ENCODE results near the gene WDR20. TPM values are rescaled to one million over a fixed set of nuclear protein-coding genes. Genes with fewer than 3 reads are reported as not detected.

WDR20 gene
- total RNA-seq, 2 experiments from 2014 or later, result 40.1 to 41.2 TPM

- no peaks in the 10 kb centered on the region for H3K9me3 ChIP-seq (ENCODE audit: control insufficient read depth in 1 of 2, insufficient read depth in 1 of 2, low read length in 2 of 2)
- DNase-seq, result no peak
- no peak for ATAC-seq (ENCODE audit: poor library complexity)
- Mint-ChIP-seq H3K9me3 (no peaks in the 10 kb centered on the region), H3K4me3 (no peak overlapping the region), H3K27me3 (no peaks in the 10 kb centered on the region), H3K36me3 (ENCODE audit: low read depth) (peaks cover 23% of the 10 kb centered on the region), H3K27ac (no peak overlapping the region), H3K4me1 (ENCODE audit: low read depth) (no peaks in the 10 kb centered on the region)
- H3K27me3 ChIP-seq (ENCODE audit: control insufficient read depth in 1 of 2, insufficient read depth in 2 of 2, low read length in 2 of 2), result no peaks in the 10 kb centered on the region
- no peak overlapping the region for H3K4me3 ChIP-seq (ENCODE audit: low read length)
- TF ChIP-seq, protein P1, sequence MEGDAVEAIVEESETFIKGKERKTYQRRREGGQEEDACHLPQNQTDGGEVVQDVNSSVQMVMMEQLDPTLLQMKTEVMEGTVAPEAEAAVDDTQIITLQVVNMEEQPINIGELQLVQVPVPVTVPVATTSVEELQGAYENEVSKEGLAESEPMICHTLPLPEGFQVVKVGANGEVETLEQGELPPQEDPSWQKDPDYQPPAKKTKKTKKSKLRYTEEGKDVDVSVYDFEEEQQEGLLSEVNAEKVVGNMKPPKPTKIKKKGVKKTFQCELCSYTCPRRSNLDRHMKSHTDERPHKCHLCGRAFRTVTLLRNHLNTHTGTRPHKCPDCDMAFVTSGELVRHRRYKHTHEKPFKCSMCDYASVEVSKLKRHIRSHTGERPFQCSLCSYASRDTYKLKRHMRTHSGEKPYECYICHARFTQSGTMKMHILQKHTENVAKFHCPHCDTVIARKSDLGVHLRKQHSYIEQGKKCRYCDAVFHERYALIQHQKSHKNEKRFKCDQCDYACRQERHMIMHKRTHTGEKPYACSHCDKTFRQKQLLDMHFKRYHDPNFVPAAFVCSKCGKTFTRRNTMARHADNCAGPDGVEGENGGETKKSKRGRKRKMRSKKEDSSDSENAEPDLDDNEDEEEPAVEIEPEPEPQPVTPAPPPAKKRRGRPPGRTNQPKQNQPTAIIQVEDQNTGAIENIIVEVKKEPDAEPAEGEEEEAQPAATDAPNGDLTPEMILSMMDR (IDR thresholded peaks at IDR 0.05), result no peak
- no peak overlapping the region for H3K27ac ChIP-seq (ENCODE audit: low read depth in 1 of 2, low read length in 2 of 2)
- peaks cover 3% of the 10 kb centered on the region for H3K4me1 ChIP-seq (ENCODE audit: insufficient read depth, low read length)
- POLR2A ChIA-PET, result no interaction called here
- peaks cover 52% of the 10 kb centered on the region for H3K36me3 ChIP-seq (ENCODE audit: insufficient read depth, low read length)
- intact Hi-C loops (cut with DNase I, micrococcal nuclease), result no loop called here
- CTCF ChIA-PET, result no interaction called here
These were observed 73.8 kb downstream of the WDR20 start for GRCh38 chr14:102213470-102213869.

GRCh38 chr14:102213984-102214658 is 74.4 kb downstream of the WDR20 start:
- POLR2A ChIA-PET, result no interaction called here

GRCh38 chr14:102215071-102215470 is 75.4 kb downstream of the WDR20 start:
- CTCF ChIA-PET, result interaction anchor here (1.2 kb wide), 1 partner anchor 99 kb away, joined by 3 read pairs; no protein-coding TSS in a partner anchor
- Mint-ChIP-seq H3K27ac (no peak overlapping the region), H3K27me3 (no peaks in the 10 kb centered on the region), H3K4me1 (ENCODE audit: low read depth) (peaks cover 7% of the 10 kb centered on the region), H3K36me3 (ENCODE audit: low read depth) (peaks cover 7% of the 10 kb centered on the region), H3K4me3 (no peak overlapping the region), H3K9me3 (no peaks in the 10 kb centered on the region)
- Histone ChIP-seq H3K27me3 (ENCODE audit: control insufficient read depth in 1 of 2, insufficient read depth in 2 of 2, low read length in 2 of 2) (no peaks in the 10 kb centered on the region), H3K9me3 (ENCODE audit: control insufficient read depth in 1 of 2, insufficient read depth in 1 of 2, low read length in 2 of 2) (no peaks in the 10 kb centered on the region), H3K4me1 (ENCODE audit: insufficient read depth, low read length) (peaks cover 16% of the 10 kb centered on the region), H3K36me3 (ENCODE audit: insufficient read depth, low read length) (peaks cover 38% of the 10 kb centered on the region), H3K4me3 (ENCODE audit: low read length) (no peak overlapping the region), H3K27ac (ENCODE audit: low read depth in 1 of 2, low read length in 2 of 2) (no peak overlapping the region)
- intact Hi-C loops (cut with DNase I, micrococcal nuclease), result no loop called here
- TF ChIP-seq, protein P1 (IDR thresholded peaks at IDR 0.05), result no peak
- POLR2A ChIA-PET, result no interaction called here
- DNase-seq, result no peak
- no peak for ATAC-seq (ENCODE audit: poor library complexity)

More at GRCh38 chr14:102213984-102214658, 74.4 kb downstream of the WDR20 start:
- Histone ChIP-seq H3K4me1 (ENCODE audit: insufficient read depth, low read length) (peaks cover 7% of the 10 kb centered on the region), H3K36me3 (ENCODE audit: insufficient read depth, low read length) (peaks cover 45% of the 10 kb centered on the region), H3K4me3 (ENCODE audit: low read length) (no peak overlapping the region), H3K27ac (ENCODE audit: low read depth in 1 of 2, low read length in 2 of 2) (no peak overlapping the region), H3K9me3 (ENCODE audit: control insufficient read depth in 1 of 2, insufficient read depth in 1 of 2, low read length in 2 of 2) (no peaks in the 10 kb centered on the region), H3K27me3 (ENCODE audit: control insufficient read depth in 1 of 2, insufficient read depth in 2 of 2, low read length in 2 of 2) (no peaks in the 10 kb centered on the region)
- no peaks in the 10 kb centered on the region for H3K27me3 Mint-ChIP-seq
- TF ChIP-seq, protein P1 (IDR thresholded peaks at IDR 0.05), result no peak
- H3K4me3 Mint-ChIP-seq, result no peak overlapping the region
- no peaks in the 10 kb centered on the region for H3K9me3 Mint-ChIP-seq
- intact Hi-C loops (cut with DNase I, micrococcal nuclease), result no loop called here
- no peak for ATAC-seq (ENCODE audit: poor library complexity)
- CTCF ChIA-PET, result interaction anchor here (1.2 kb wide), 1 partner anchor 100 kb away, joined by 3 read pairs; no protein-coding TSS in a partner anchor
- H3K4me1 Mint-ChIP-seq (ENCODE audit: low read depth), result no peaks in the 10 kb centered on the region
- peaks cover 17% of the 10 kb centered on the region for H3K36me3 Mint-ChIP-seq (ENCODE audit: low read depth)
- DNase-seq, result no peak
- H3K27ac Mint-ChIP-seq, result no peak overlapping the region

All from CD4-positive, alpha-beta T cell (primary cell).